Measurements from ENCODE around the gene HIVEP2.

- TF ChIP-seq CTCF (IDR thresholded peaks at IDR 0.05), result no peak
- TF ChIP-seq POLR2A (IDR thresholded peaks at IDR 0.05), result no peak
These were observed 237.7 kb downstream of the HIVEP2 start for GRCh38 chr6:142707255-142707654.

All from esophagus squamous epithelium (tissue), 4 donors.